Panc1 (cell line): Measurements from ENCODE around the gene KLHL28. TPM values are rescaled to one million over a fixed set of nuclear protein-coding genes. Genes with fewer than 3 reads are reported as not detected.

Experiments
- ATAC-seq: fragments of 200-7000 bp; cut with Tn5 transposase; 2 replicates; pipeline ENCODE4 v1.9.1; 2020; ENCODE audit warnings: mild to moderate bottlenecking, moderate library complexity
- BruUV-seq: library from RNA; stranded (reverse); fragments of 400-500 nt; replicated peaks from 2 replicates; lab custom pipeline; 2021; lab: Mats Ljungman, UMichigan
- CTCF ChIA-PET: fragments of 300-600 bp; sonication (Branson Sonifier 250); formaldehyde crosslinking; loops from one replicate; lab custom pipeline; 2022; ENCODE audit warnings: antibody characterized with exemption; lab: Charles Lee
- POLR2A ChIA-PET: fragments of 300-600 bp; sonication (Branson Sonifier 250); formaldehyde crosslinking; loops from one replicate; lab custom pipeline; 2022; ENCODE audit warnings: antibody characterized with exemption; lab: Charles Lee
- DNase-seq: peaks from one replicate; pipeline ENCODE4 v3.0.0-alpha.2; 2010; ENCODE audit warnings: low read depth, low spot score
- H3K27ac ChIP-seq: 2 replicates; pipeline ENCODE4 v1.5.1; 2011; ENCODE audit warnings: mild to moderate bottlenecking, low read length, inconsistent platforms
- H3K27me3 ChIP-seq: fragments of 200-500 bp; sonication (Bioruptor generic); 2 replicates; pipeline ENCODE4 v1.6.0; 2014; ENCODE audit warnings: low read length, inconsistent platforms; ENCODE audit not compliant: control insufficient read depth, insufficient read depth
- H3K36me3 ChIP-seq: fragments of 200-500 bp; sonication (Bioruptor generic); 2 replicates; pipeline ENCODE4 v1.5.1; 2014; ENCODE audit warnings: inconsistent platforms, mild to moderate bottlenecking, low read length, moderate library complexity; ENCODE audit not compliant: control insufficient read depth, insufficient read depth
- H3K4me1 ChIP-seq: 2 replicates; pipeline ENCODE4 v1.5.1; 2011; ENCODE audit warnings: inconsistent platforms, mild to moderate bottlenecking, low read length, moderate library complexity; ENCODE audit not compliant: control insufficient read depth, insufficient read depth
- H3K4me3 ChIP-seq, 2 experiments: 2 replicates each; pipeline ENCODE4 v1.5.1; 2011 to 2012; ENCODE audit warnings: low read depth in 2 of 2, low read length in 2 of 2, mild to moderate bottlenecking in 2 of 2, inconsistent platforms in 1 of 2, moderate library complexity in 1 of 2
- H3K9me3 ChIP-seq: fragments of 200-500 bp; sonication (Bioruptor generic); 2 replicates; pipeline ENCODE4 v1.5.1; 2014; ENCODE audit warnings: low read depth, mild to moderate bottlenecking, inconsistent platforms, low read length, moderate library complexity; ENCODE audit not compliant: control insufficient read depth, insufficient read depth
- CTCF ChIP-seq: fragments of 450-650 bp; IDR thresholded peaks from 2 replicates; pipeline ENCODE4 v1.5.1; 2017; ENCODE audit warnings: mild to moderate bottlenecking
- POLR2AphosphoS5 ChIP-seq: IDR thresholded peaks from 2 replicates; pipeline ENCODE4 v1.6.1; 2012; ENCODE audit warnings: mild to moderate bottlenecking, low read depth, low read length, moderate library complexity
- SIN3A ChIP-seq: IDR thresholded peaks from 2 replicates; pipeline ENCODE4 v1.6.1; 2012; ENCODE audit warnings: low read depth, mild to moderate bottlenecking, low read length, moderate library complexity, borderline replicate concordance; ENCODE audit not compliant: insufficient read depth
- TCF7L2 ChIP-seq: IDR thresholded peaks from 2 replicates; pipeline ENCODE4 v1.6.1; 2011; ENCODE audit warnings: mild to moderate bottlenecking, low read depth, low read length, inconsistent platforms
- in situ Hi-C: cut with HindIII; loops from 2 replicates; pipeline ENCODE4 v1.10.0; 2016; ENCODE audit warnings: low sequenced_read_pairs, low pct_unique_long_range_greater_than_20kb
- intact Hi-C: fragments of 100-400 bp; cut with micrococcal nuclease; formaldehyde crosslinking; loops from one replicate; pipeline ENCODE4 v1.10.0; 2022; ENCODE audit not compliant: unreplicated experiment
- total RNA-seq: library from RNA; stranded (reverse); gene quantifications from one replicate; pipeline ENCODE4 v1.2.1, GENCODE V29; 2021; ENCODE audit not compliant: unreplicated experiment
- TF ChIP-seq, protein P1 (sequence below), 2 experiments: IDR thresholded peaks; 2 replicates each; pipeline ENCODE4 v1.6.1; 2011 to 2012; ENCODE audit warnings: low read depth in 2 of 2, control low read depth in 1 of 2, low read length in 1 of 2, mild to moderate bottlenecking in 1 of 2, moderate library complexity in 1 of 2; ENCODE audit not compliant: insufficient read depth in 1 of 2

The KLHL28 gene
- total RNA-seq, 1 experiment from 2014 or later: 7.2 TPM

GRCh38 chr14:44963775-44964380 lies 2.1 kb upstream of the KLHL28 start:
- TSS peak; percentile 65 for BruUV-seq
- peak overlapping the region; percentile 77 to 93 for H3K4me3 ChIP-seq
- intact Hi-C loops (loop anchor here (10.0 kb wide), 1 partner anchor 171 kb away; the partner anchor contains the start of genes FANCM and FKBP3), in situ Hi-C loops (no loop called here)
- no peaks in the 10 kb centered on the region for H3K27me3 ChIP-seq
- peak; percentile 50; the same call in 1 of the 2 replicates for TF ChIP-seq TCF7L2
- no peak for TF ChIP-seq CTCF
- TF ChIP-seq SIN3A: no peak
- TF ChIP-seq POLR2AphosphoS5: no peak
- TF ChIP-seq, protein P1, sequence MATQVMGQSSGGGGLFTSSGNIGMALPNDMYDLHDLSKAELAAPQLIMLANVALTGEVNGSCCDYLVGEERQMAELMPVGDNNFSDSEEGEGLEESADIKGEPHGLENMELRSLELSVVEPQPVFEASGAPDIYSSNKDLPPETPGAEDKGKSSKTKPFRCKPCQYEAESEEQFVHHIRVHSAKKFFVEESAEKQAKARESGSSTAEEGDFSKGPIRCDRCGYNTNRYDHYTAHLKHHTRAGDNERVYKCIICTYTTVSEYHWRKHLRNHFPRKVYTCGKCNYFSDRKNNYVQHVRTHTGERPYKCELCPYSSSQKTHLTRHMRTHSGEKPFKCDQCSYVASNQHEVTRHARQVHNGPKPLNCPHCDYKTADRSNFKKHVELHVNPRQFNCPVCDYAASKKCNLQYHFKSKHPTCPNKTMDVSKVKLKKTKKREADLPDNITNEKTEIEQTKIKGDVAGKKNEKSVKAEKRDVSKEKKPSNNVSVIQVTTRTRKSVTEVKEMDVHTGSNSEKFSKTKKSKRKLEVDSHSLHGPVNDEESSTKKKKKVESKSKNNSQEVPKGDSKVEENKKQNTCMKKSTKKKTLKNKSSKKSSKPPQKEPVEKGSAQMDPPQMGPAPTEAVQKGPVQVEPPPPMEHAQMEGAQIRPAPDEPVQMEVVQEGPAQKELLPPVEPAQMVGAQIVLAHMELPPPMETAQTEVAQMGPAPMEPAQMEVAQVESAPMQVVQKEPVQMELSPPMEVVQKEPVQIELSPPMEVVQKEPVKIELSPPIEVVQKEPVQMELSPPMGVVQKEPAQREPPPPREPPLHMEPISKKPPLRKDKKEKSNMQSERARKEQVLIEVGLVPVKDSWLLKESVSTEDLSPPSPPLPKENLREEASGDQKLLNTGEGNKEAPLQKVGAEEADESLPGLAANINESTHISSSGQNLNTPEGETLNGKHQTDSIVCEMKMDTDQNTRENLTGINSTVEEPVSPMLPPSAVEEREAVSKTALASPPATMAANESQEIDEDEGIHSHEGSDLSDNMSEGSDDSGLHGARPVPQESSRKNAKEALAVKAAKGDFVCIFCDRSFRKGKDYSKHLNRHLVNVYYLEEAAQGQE (IDR thresholded peaks at IDR 0.05; ENCODE audit: insufficient read depth in 1 of 2, low read depth in 2 of 2, low read length in 1 of 2): no peak
- H3K27ac ChIP-seq: 0 out of 2 replicates have a peak overlapping the region, but pooled peaks have one; percentile 61
- CTCF ChIA-PET: no interaction called here
- ATAC-seq (no peak), DNase-seq (no peak)
- peaks cover 4% of the 10 kb centered on the region; the same call in 1 of the 2 replicates for H3K4me1 ChIP-seq
- POLR2A ChIA-PET: no interaction called here
- peaks cover 7% of the 10 kb centered on the region for H3K36me3 ChIP-seq
- H3K9me3 ChIP-seq: no peaks in the 10 kb centered on the region

GRCh38 chr14:44963044-44963528 lies 1.3 kb upstream of the KLHL28 start:
- ChIA-PET CTCF (no interaction called here), POLR2A (interaction anchor here (0.6 kb wide), 1 partner anchor 35 kb away, joined by 4 read pairs; no protein-coding TSS in a partner anchor)
- in situ Hi-C loops (no loop called here), intact Hi-C loops (loop anchor here (10.0 kb wide), 1 partner anchor 172 kb away; the partner anchor contains the start of genes FANCM and FKBP3)
- no peaks in the 10 kb centered on the region for H3K9me3 ChIP-seq
- TF ChIP-seq POLR2AphosphoS5: no peak
- TF ChIP-seq CTCF: no peak
- TF ChIP-seq, protein P1 (IDR thresholded peaks at IDR 0.05; ENCODE audit: insufficient read depth in 1 of 2, low read depth in 2 of 2, low read length in 1 of 2): no peak
- no peak for TF ChIP-seq SIN3A
- no peak for TF ChIP-seq TCF7L2
- H3K27me3 ChIP-seq: no peaks in the 10 kb centered on the region
- ATAC-seq: no peak
- peak overlapping the region; percentile 88 for H3K27ac ChIP-seq
- H3K4me1 ChIP-seq: peaks cover 8% of the 10 kb centered on the region; the same call in 1 of the 2 replicates
- H3K4me3 ChIP-seq: peak overlapping the region; percentile 77 to 93
- no peak for DNase-seq
- peaks cover 7% of the 10 kb centered on the region for H3K36me3 ChIP-seq
- BruUV-seq: no TSS peak
